Liver (tissue), 9 donors: ENCODE results near the gene DTNB. TPM values are rescaled to one million over a fixed set of nuclear protein-coding genes. Genes with fewer than 3 reads are reported as not detected.

ENCODE experiments used
- DNase-seq: peaks from one replicate; pipeline ENCODE4 v3.0.0-alpha.2; 2017; ENCODE audit warnings: low spot score
- H3K27ac ChIP-seq, 2 donors: one replicate each; pipeline ENCODE4 v1.7.0; 2013; ENCODE audit warnings: inconsistent platforms in 2 of 2, low read length in 2 of 2, control low read depth in 1 of 2, low read depth in 1 of 2, mild to moderate bottlenecking in 1 of 2
- H3K27me3 ChIP-seq, 4 donors: one replicate each; pipeline versions ENCODE4 v1.6.1 to v1.7.0; 2013; ENCODE audit warnings: low read length in 3 of 4, inconsistent platforms in 1 of 4, mild to moderate bottlenecking in 1 of 4, moderate library complexity in 1 of 4; ENCODE audit not compliant: control insufficient read depth in 4 of 4, insufficient read depth in 4 of 4
- H3K36me3 ChIP-seq, 4 donors: one replicate each; pipeline versions ENCODE4 v1.6.1 to v1.7.0; 2013; ENCODE audit warnings: low read length in 3 of 4, mild to moderate bottlenecking in 3 of 4, low read depth in 1 of 4, moderate library complexity in 1 of 4; ENCODE audit not compliant: control insufficient read depth in 4 of 4, insufficient read depth in 3 of 4
- H3K4me1 ChIP-seq, 4 donors: one replicate each; pipeline versions ENCODE4 v1.6.1 to v1.7.0; 2013; ENCODE audit warnings: low read length in 3 of 4, mild to moderate bottlenecking in 3 of 4, moderate library complexity in 1 of 4; ENCODE audit not compliant: control insufficient read depth in 4 of 4, insufficient read depth in 4 of 4
- H3K4me3 ChIP-seq, 3 donors: one replicate each; pipeline versions ENCODE4 v1.6.1 to v1.7.0; 2013; ENCODE audit warnings: low read length in 3 of 3, control low read depth in 1 of 3, low read depth in 1 of 3, mild to moderate bottlenecking in 1 of 3
- H3K9ac ChIP-seq, 2 donors: one replicate each; pipeline ENCODE4 v1.7.0; 2013; ENCODE audit warnings: low read length in 2 of 2, mild to moderate bottlenecking in 2 of 2, moderate library complexity in 2 of 2, control low read depth in 1 of 2, low read depth in 1 of 2
- H3K9me3 ChIP-seq, 4 donors: one replicate each; pipeline versions ENCODE4 v1.6.1 to v1.7.0; 2013; ENCODE audit warnings: low read length in 3 of 4; ENCODE audit not compliant: control insufficient read depth in 4 of 4
- CTCF ChIP-seq: fragments of 150-350 bp; IDR thresholded peaks from 2 replicates; pipeline ENCODE4 v1.5.1; 2017; ENCODE audit warnings: improper control_type of control experiment, low read depth, low read length; ENCODE audit not compliant: missing input control
- EGR1 ChIP-seq, 2 donors: IDR thresholded peaks; 2 replicates each; pipeline ENCODE4 v1.6.1; 2016 to 2018; ENCODE audit warnings: antibody characterized with exemption in 2 of 2, low read depth in 2 of 2
- FOXA2 ChIP-seq: IDR thresholded peaks from 2 replicates; pipeline ENCODE4 v1.6.1; 2016; ENCODE audit warnings: antibody characterized with exemption
- GABPA ChIP-seq, 2 donors: IDR thresholded peaks in 1 of 2; conservative IDR thresholded peaks in 1 of 2; 2 replicates each; pipeline ENCODE4 v1.6.1; 2016; ENCODE audit warnings: antibody characterized with exemption in 2 of 2, mild to moderate bottlenecking in 1 of 2, moderate library complexity in 1 of 2
- HNF4A ChIP-seq, 2 donors: conservative IDR thresholded peaks; 2 replicates each; pipeline ENCODE4 v1.6.1; 2016; ENCODE audit warnings: antibody characterized with exemption in 2 of 2, mild to moderate bottlenecking in 2 of 2
- HNF4G ChIP-seq: IDR thresholded peaks from 2 replicates; pipeline ENCODE4 v1.6.1; 2016; ENCODE audit warnings: antibody characterized with exemption
- JUND ChIP-seq, 2 donors: IDR thresholded peaks; 2 replicates each; pipeline ENCODE4 v1.6.1; 2016; ENCODE audit warnings: antibody characterized with exemption in 2 of 2
- MAX ChIP-seq: IDR thresholded peaks from 2 replicates; pipeline ENCODE4 v1.6.1; 2016; ENCODE audit warnings: antibody characterized with exemption
- NR2F2 ChIP-seq: IDR thresholded peaks from 2 replicates; pipeline ENCODE4 v1.6.1; 2016; ENCODE audit warnings: antibody characterized with exemption
- RAD21 ChIP-seq, 2 donors: IDR thresholded peaks; 2 replicates each; pipeline ENCODE4 v1.6.1; 2016; ENCODE audit warnings: antibody characterized with exemption in 2 of 2, mild to moderate bottlenecking in 2 of 2
- RXRA ChIP-seq, 2 donors: IDR thresholded peaks; 2 replicates each; pipeline ENCODE4 v1.6.1; 2017 to 2018; ENCODE audit warnings: antibody characterized with exemption in 2 of 2, mild to moderate bottlenecking in 1 of 2
- TAF1 ChIP-seq: conservative IDR thresholded peaks from 2 replicates; pipeline ENCODE4 v1.6.1; 2016; ENCODE audit warnings: antibody characterized with exemption, mild to moderate bottlenecking
- YY1 ChIP-seq: IDR thresholded peaks from 2 replicates; pipeline ENCODE4 v1.6.1; 2016; ENCODE audit warnings: antibody characterized with exemption, mild to moderate bottlenecking
- WGBS: extraction: QIAGEN DNeasy Blood & Tissue Kit; methylation state at CpG from one replicate; pipeline ENCODE4 v1.1.7; 2013; 5-methylcytosine and 5-hydroxymethylcytosine counted together
- polyA plus RNA-seq, 2 donors: library from polyadenylated mRNA; stranded (reverse) in 1 of 2; unstranded in 1 of 2; fragments of 200-250 nt in 1 of 2; fragments of >200 nt in 1 of 2; fragmentation: Nextera tagmentation in 1 of 2; extraction: Ambion mirVana in 1 of 2; gene quantifications; one replicate each; pipeline versions ENCODE4 v1.2.1 to v1.2.3, GENCODE V29; 2013 to 2015
- total RNA-seq, 2 donors: library from RNA; depleted of rRNA; stranded (reverse); fragments of >200 nt; gene quantifications; one replicate each; pipeline ENCODE4 v1.2.3, GENCODE V29; 2014
- TF ChIP-seq, protein P1 (sequence below): IDR thresholded peaks from 2 replicates; pipeline ENCODE4 v1.6.1; 2016; ENCODE audit warnings: antibody characterized with exemption
- TF ChIP-seq, protein P2 (sequence below): IDR thresholded peaks from 2 replicates; pipeline ENCODE4 v1.6.1; 2016; ENCODE audit warnings: antibody characterized with exemption
- TF ChIP-seq, protein P3 (sequence below): IDR thresholded peaks from 2 replicates; pipeline ENCODE4 v1.6.1; 2016; ENCODE audit warnings: antibody characterized with exemption, mild to moderate bottlenecking
- donor health status: healthy.
- donor health status: healthy.
- donor health status: healthy.
- donor health status: healthy.
- donor health status: healthy.

The DTNB gene
- total and polyA plus RNA-seq, 4 donors, result 3.3 to 10.5 (median 6.4) TPM

DNA sequence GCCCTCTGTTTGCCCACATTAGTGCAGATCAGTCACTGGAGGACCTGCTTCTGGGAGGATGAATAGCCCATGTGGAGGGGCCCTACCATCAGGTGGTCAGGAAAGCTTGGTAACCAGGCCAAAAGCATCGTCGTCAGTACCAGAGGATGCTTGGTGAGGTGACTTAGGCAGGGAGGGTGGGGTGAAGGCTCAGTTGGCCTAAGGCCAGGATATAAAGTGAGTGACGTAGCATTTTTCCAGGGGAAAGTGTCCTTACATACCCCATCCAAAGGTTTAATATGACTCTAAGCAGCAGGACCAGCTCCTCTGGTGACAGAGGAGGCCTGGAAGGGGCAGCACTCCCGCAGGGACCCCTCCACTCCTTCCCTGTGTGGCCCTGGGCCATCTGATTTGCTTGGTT lies 303.9 kb downstream of the DTNB start:
- no peak overlapping the region for H3K9ac ChIP-seq
- H3K27me3 ChIP-seq, result no peaks in the 10 kb centered on the region
- H3K36me3 ChIP-seq, result no peaks in the 10 kb centered on the region
- H3K27ac ChIP-seq, result no peak overlapping the region
- DNase-seq, result no peak
- H3K4me1 ChIP-seq, result peaks cover 0 to 8% (median 3%) of the 10 kb centered on the region in 4 donors
- no peak overlapping the region for H3K4me3 ChIP-seq
- 74% methylated on average over 4 of the region's 4 CpGs for WGBS
- TF ChIP-seq MAX, result no peak
- TF ChIP-seq HNF4G, result no peak
- TF ChIP-seq, protein P1, sequence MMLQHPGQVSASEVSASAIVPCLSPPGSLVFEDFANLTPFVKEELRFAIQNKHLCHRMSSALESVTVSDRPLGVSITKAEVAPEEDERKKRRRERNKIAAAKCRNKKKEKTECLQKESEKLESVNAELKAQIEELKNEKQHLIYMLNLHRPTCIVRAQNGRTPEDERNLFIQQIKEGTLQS, result no peak
- no peak for TF ChIP-seq JUND (IDR thresholded peaks at IDR 0.05)
- TF ChIP-seq NR2F2, result no peak
- TF ChIP-seq RAD21 (IDR thresholded peaks at IDR 0.05), result no peak
- TF ChIP-seq CTCF, result no peak
- no peak for TF ChIP-seq YY1
- no peak for TF ChIP-seq TAF1
- TF ChIP-seq GABPA (IDR thresholded peaks at IDR 0.05 in 1 of 2, conservative IDR thresholded peaks at IDR 0.05 in 1 of 2), result no peak
- no peaks in the 10 kb centered on the region for H3K9me3 ChIP-seq

GRCh38 chr2:25368660-25369059 lies 304.7 kb downstream of the DTNB start:
- 78% methylated on average over 4 of the region's 4 CpGs for WGBS

GRCh38 chr2:25367296-25367695 lies 306.1 kb downstream of the DTNB start:
- Histone ChIP-seq H3K9me3 (no peaks in the 10 kb centered on the region), H3K4me1 (no peaks in the 10 kb centered on the region), H3K4me3 (no peak overlapping the region), H3K9ac (no peak overlapping the region), H3K36me3 (no peaks in the 10 kb centered on the region), H3K27ac (no peak overlapping the region), H3K27me3 (no peaks in the 10 kb centered on the region)
- WGBS, result 84% methylated on average over 9 of the region's 9 CpGs
- no peak for DNase-seq
- TF ChIP-seq, protein P2, sequence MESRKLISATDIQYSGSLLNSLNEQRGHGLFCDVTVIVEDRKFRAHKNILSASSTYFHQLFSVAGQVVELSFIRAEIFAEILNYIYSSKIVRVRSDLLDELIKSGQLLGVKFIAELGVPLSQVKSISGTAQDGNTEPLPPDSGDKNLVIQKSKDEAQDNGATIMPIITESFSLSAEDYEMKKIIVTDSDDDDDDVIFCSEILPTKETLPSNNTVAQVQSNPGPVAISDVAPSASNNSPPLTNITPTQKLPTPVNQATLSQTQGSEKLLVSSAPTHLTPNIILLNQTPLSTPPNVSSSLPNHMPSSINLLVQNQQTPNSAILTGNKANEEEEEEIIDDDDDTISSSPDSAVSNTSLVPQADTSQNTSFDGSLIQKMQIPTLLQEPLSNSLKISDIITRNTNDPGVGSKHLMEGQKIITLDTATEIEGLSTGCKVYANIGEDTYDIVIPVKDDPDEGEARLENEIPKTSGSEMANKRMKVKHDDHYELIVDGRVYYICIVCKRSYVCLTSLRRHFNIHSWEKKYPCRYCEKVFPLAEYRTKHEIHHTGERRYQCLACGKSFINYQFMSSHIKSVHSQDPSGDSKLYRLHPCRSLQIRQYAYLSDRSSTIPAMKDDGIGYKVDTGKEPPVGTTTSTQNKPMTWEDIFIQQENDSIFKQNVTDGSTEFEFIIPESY, result no peak
- no peak for TF ChIP-seq HNF4A (conservative IDR thresholded peaks at IDR 0.05)
- TF ChIP-seq YY1, result no peak
- TF ChIP-seq MAX, result no peak
- no peak for TF ChIP-seq JUND (IDR thresholded peaks at IDR 0.05)
- TF ChIP-seq, protein P1, result no peak
- TF ChIP-seq RXRA (IDR thresholded peaks at IDR 0.05), result no peak
- no peak for TF ChIP-seq EGR1 (IDR thresholded peaks at IDR 0.05; ENCODE audit: low read depth in 2 of 2)
- no peak for TF ChIP-seq FOXA2
- TF ChIP-seq, protein P3, sequence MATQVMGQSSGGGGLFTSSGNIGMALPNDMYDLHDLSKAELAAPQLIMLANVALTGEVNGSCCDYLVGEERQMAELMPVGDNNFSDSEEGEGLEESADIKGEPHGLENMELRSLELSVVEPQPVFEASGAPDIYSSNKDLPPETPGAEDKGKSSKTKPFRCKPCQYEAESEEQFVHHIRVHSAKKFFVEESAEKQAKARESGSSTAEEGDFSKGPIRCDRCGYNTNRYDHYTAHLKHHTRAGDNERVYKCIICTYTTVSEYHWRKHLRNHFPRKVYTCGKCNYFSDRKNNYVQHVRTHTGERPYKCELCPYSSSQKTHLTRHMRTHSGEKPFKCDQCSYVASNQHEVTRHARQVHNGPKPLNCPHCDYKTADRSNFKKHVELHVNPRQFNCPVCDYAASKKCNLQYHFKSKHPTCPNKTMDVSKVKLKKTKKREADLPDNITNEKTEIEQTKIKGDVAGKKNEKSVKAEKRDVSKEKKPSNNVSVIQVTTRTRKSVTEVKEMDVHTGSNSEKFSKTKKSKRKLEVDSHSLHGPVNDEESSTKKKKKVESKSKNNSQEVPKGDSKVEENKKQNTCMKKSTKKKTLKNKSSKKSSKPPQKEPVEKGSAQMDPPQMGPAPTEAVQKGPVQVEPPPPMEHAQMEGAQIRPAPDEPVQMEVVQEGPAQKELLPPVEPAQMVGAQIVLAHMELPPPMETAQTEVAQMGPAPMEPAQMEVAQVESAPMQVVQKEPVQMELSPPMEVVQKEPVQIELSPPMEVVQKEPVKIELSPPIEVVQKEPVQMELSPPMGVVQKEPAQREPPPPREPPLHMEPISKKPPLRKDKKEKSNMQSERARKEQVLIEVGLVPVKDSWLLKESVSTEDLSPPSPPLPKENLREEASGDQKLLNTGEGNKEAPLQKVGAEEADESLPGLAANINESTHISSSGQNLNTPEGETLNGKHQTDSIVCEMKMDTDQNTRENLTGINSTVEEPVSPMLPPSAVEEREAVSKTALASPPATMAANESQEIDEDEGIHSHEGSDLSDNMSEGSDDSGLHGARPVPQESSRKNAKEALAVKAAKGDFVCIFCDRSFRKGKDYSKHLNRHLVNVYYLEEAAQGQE, result no peak

More at GRCh38 chr2:25368660-25369059, 304.7 kb downstream of the DTNB start:
- TF ChIP-seq, protein P2, result no peak
- TF ChIP-seq TAF1, result no peak
- Histone ChIP-seq H3K9me3 (no peaks in the 10 kb centered on the region), H3K9ac (no peak overlapping the region), H3K4me3 (no peak overlapping the region), H3K27ac (no peak overlapping the region), H3K36me3 (no peaks in the 10 kb centered on the region), H3K27me3 (no peaks in the 10 kb centered on the region), H3K4me1 (peaks cover 0 to 7% (median 3%) of the 10 kb centered on the region in 4 donors)
- no peak for DNase-seq
